VCaP (cell line): Measurements from ENCODE around the gene PTGS1.
A peak's percentile ranks its signal among the peaks of the same experiment; 100 is the strongest.

ENCODE experiments used
- H3K27ac ChIP-seq: fragments of 450-650 bp; 2 replicates; pipeline ENCODE4 v1.5.1; 2017
- TF ChIP-seq, protein P1 (sequence below): fragments of 450-650 bp; conservative IDR thresholded peaks from 2 replicates; pipeline ENCODE4 v1.5.1; 2017; ENCODE audit warnings: mild to moderate bottlenecking, moderate library complexity

Gene PTGS1

DNA sequence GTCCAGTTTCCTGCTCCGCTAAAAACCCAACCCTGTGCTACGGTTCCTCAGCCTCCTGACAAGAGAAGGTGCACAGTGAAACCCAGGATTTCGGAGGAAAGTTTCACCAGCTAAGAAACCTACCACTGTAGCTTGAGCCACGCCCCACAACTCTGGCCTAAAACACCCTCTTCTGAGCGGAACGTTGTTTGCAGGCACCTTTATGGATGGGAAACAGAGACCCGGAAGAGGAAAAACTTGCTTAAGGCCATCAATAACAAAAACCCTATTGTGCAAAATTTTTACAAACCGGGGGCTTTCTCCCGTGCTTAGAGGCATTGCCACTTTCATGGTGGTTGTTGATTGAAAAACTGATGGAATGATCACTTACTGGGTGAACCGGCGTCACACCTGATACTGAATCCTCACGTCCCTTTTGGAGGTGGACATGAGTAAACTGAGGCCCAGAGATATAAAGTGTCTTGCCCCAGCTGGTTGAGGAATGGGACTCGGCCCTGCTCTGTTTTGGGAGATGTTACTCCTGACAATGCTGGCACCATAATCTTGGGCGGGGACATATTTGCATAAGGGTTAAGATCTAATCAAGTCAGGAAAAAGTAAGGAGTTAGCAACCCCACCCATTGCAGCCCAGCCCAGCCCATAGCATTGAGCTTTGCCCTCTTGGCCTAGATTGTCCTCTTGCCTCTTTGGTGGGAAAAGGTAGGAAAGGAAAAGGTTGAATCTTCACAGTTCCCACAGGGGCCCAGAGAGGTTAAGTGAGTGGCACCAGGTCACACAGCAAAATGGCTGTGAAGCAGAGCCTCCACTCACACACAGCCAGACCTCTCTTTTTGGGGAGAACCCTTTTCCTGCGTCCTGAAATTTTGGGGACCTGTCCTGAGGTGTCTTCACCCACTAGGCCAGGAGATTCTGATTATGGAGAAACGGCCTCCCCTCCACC, 23.2 kb upstream of the PTGS1 start:
- TF ChIP-seq, protein P1, sequence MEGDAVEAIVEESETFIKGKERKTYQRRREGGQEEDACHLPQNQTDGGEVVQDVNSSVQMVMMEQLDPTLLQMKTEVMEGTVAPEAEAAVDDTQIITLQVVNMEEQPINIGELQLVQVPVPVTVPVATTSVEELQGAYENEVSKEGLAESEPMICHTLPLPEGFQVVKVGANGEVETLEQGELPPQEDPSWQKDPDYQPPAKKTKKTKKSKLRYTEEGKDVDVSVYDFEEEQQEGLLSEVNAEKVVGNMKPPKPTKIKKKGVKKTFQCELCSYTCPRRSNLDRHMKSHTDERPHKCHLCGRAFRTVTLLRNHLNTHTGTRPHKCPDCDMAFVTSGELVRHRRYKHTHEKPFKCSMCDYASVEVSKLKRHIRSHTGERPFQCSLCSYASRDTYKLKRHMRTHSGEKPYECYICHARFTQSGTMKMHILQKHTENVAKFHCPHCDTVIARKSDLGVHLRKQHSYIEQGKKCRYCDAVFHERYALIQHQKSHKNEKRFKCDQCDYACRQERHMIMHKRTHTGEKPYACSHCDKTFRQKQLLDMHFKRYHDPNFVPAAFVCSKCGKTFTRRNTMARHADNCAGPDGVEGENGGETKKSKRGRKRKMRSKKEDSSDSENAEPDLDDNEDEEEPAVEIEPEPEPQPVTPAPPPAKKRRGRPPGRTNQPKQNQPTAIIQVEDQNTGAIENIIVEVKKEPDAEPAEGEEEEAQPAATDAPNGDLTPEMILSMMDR: no peak
- H3K27ac ChIP-seq: peak overlapping the region; percentile 61

DNA sequence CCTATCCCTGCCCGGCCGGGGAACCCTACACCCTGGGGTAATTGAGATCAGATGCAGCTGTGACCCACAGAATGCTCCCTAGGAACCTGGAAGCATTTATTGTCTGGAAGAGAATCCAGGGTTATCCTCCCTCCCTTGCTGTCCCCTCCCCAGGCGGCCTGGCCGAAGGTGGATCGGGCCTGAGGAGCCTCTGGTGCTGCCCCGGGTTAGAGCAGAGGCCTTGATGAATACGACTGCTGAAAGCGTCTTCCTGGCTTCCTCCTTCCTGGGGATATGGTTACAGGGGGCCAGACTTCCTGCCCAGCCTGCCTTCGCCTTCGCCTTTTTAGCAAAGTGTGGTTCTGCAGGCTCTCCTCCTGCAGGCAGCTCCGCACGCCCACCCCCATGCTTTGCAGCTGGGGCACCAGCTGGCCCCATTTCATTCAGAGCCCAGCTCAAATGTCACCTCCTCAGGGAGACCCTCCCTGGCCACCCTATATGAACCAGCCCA, 22.5 kb upstream of the PTGS1 start:
- TF ChIP-seq, protein P1: no peak
- H3K27ac ChIP-seq: no peak overlapping the region

DNA sequence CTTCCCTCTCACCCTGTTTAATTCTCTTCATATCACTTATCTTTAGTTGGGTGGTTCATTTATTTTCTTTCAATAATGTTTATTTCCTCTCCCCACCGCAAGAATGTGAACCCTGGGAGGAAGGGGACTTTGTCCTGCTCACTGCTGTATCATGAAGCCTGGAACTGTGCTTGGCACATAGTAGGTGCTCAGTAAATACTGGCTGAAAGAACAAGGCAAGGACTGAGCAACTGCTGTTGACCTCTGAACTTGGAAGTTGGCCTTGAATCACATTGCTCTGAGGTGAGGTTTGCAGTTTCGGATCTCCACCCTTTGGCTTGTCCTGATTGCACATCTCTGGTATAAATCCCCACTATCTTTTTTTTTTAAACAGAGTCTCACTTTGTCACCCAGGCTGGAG, 22.0 kb upstream of the PTGS1 start:
- TF ChIP-seq, protein P1: no peak
- H3K27ac ChIP-seq: no peak overlapping the region

DNA sequence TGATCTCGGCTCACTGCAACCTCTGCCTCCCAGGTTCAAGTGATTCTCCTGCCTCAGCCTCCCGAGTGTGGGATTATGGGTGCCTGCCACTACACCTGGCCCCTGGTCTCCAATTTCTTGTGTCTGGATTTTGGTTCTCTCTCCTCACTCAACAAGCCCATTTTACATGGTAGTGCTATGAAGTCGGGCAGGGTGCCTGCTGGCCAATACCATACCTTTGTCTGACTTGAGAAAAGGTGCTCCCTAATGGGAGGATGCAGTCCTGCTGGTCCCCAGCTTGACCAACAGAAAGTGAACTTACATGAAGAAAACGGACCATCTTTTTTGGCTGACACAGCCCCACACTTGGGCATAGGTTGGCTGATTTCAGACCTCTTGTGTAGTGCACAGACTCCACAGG, 21.6 kb upstream of the PTGS1 start:
- TF ChIP-seq, protein P1: no peak
- no peak overlapping the region for H3K27ac ChIP-seq

DNA sequence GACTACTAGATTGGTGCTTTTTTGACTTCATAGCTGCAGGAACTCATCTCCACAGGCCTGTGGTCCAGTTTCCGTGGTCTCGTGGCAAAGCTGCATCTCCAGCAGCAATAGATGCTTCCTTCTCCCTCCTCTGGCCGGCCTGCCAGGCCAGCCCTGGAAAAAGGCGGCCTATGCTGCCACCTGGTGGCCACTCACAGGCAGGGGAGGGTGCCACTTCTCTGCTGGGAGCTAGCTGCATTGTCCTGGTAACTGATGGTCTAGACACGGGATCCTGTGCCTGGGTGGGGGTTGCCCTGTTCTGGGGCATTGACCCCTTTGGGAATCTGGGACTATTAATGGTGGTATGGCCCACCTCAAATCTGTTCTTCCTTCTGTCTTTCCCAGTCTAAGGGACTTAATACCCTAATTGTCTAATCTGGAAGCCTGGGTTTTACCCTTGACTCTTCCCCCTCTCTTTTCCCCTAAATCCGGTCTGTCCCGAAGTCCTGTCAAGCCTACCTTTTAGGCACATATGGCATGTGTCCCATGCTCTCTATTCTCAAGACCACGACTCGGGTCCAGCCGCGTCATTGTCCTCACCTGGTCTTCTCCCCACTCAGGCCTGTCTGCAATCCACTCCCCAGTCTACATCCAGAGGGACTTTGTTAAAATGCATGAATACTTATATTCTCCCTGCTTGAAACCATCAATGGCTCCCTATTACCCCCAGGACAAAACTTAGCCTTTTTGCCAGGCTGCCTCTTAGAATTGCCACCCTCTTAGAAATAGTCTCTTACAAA, 20.1 kb upstream of the PTGS1 start:
- H3K27ac ChIP-seq: no peak overlapping the region
- TF ChIP-seq, protein P1: peak; percentile 95

DNA sequence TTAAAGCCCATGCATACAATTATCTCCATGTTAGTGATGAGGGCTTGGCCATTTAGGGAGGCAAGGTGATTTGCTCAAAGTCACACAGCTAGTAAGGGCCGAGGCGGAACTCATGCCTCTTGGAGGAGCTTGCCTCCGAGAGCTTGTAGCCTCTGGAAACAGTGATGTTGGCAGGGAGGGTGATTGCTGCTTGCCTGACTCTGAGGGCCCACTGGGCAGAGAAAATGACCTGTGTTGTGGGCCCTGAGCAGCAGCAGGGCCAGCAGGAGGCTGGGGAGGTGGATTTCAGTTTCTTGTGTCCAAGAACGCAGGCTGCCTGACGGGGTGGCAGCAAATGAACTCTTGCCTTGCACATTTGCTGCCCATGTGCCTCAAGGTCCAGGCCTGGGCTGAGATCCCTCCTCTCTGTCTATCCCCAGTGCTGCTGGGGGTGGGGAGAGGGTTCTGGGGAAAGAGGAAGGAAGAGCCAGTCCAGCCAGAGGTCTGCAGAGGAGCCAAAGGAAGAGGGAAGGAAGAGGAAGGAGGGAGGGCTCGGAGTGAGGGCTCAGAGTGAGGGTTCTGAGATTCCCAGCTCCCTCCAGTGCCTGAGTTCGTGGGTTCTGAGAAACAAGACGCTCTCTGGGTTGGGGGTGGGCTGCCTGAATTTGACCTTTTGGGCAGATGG, 16.2 kb upstream of the PTGS1 start:
- no peak overlapping the region for H3K27ac ChIP-seq
- TF ChIP-seq, protein P1: no peak
